SK-N-MC (cell line): ENCODE data around the gene BST1.

Source experiments
- EZH2 ChIP-seq: fragments of 200-600 bp; sonication (generic); IDR thresholded peaks from one replicate; pipeline ENCODE4 v1.6.1; 2017; ENCODE audit warnings: antibody characterized with exemption
- POLR2AphosphoS5 ChIP-seq: IDR thresholded peaks from 2 replicates; pipeline ENCODE4 v1.6.1; 2012; ENCODE audit warnings: mild to moderate bottlenecking, low read depth, low read length, borderline replicate concordance

- TF ChIP-seq EZH2: no peak
- TF ChIP-seq POLR2AphosphoS5: no peak
These were observed 39.3 kb downstream of the BST1 start for GRCh38 chr4:15742083-15742582.
